ENCODE measurements around the gene IFIT2.
A peak's percentile ranks its signal among the peaks of the same experiment; 100 is the strongest.
"Not testable (repeated sequence)": the region's sequence is repeated elsewhere in the genome, so short reads cannot be mapped to it uniquely, and the experiment has no call there.

IFIT2 gene

GRCh38 chr10:89327803-89328441, 26.1 kb downstream of the IFIT2 start, which contains the start of gene IFIT3:
Gene IFIT3 (plus strand): TSS chr10:89327997. CDS start chr10:89328074, 77 bp downstream.
- in situ Hi-C loops (cut with HindIII; ENCODE audit: low pct_unique_long_range_greater_than_20kb, low sequenced_read_pairs), result no loop called here
- peak; percentile 15 to 54 for DNase-seq (ENCODE audit: low read depth in 1 of 2, low spot score in 1 of 2)
- TF ChIP-seq JUND (IDR thresholded peaks at IDR 0.05; ENCODE audit: low read depth), result no peak

- no peak for TF ChIP-seq JUND (IDR thresholded peaks at IDR 0.05; ENCODE audit: low read depth)
- in situ Hi-C loops (cut with HindIII; ENCODE audit: low pct_unique_long_range_greater_than_20kb, low sequenced_read_pairs), result no loop called here
- no peak for DNase-seq (ENCODE audit: low read depth in 1 of 2, low spot score in 1 of 2)
Observed at GRCh38 chr10:89329151-89329550, 27.3 kb downstream of the IFIT2 start.

GRCh38 chr10:89330014-89330413, 28.2 kb downstream of the IFIT2 start:
- in situ Hi-C loops (cut with HindIII; ENCODE audit: low pct_unique_long_range_greater_than_20kb, low sequenced_read_pairs); DNase-seq (ENCODE audit: low read depth in 1 of 2, low spot score in 1 of 2): not testable (repeated sequence)

- TF ChIP-seq JUND (IDR thresholded peaks at IDR 0.05; ENCODE audit: low read depth), result no peak
- DNase-seq (ENCODE audit: low read depth in 1 of 2, low spot score in 1 of 2), result no peak
- in situ Hi-C loops (cut with HindIII; ENCODE audit: low pct_unique_long_range_greater_than_20kb, low sequenced_read_pairs), result no loop called here
Observed at GRCh38 chr10:89330537-89331212, 28.8 kb downstream of the IFIT2 start.

GRCh38 chr10:89331487-89332122, 29.8 kb downstream of the IFIT2 start:
- in situ Hi-C loops (cut with HindIII; ENCODE audit: low pct_unique_long_range_greater_than_20kb, low sequenced_read_pairs); DNase-seq (ENCODE audit: low read depth in 1 of 2, low spot score in 1 of 2): not testable (repeated sequence)

GRCh38 chr10:89332123-89332633, 30.3 kb downstream of the IFIT2 start:
- DNase-seq (ENCODE audit: low read depth in 1 of 2, low spot score in 1 of 2), result peak in 1 of 2 experiments; percentile 22
- in situ Hi-C loops (cut with HindIII; ENCODE audit: low pct_unique_long_range_greater_than_20kb, low sequenced_read_pairs), result no loop called here
- TF ChIP-seq JUND (IDR thresholded peaks at IDR 0.05; ENCODE audit: low read depth), result no peak

GRCh38 chr10:89335226-89335625, 33.4 kb downstream of the IFIT2 start:
- no peak for DNase-seq (ENCODE audit: low read depth in 1 of 2, low spot score in 1 of 2)
- no peak for TF ChIP-seq JUND (IDR thresholded peaks at IDR 0.05; ENCODE audit: low read depth)
- in situ Hi-C loops (cut with HindIII; ENCODE audit: low pct_unique_long_range_greater_than_20kb, low sequenced_read_pairs), result no loop called here

GRCh38 chr10:89336241-89336640, 34.4 kb downstream of the IFIT2 start:
- in situ Hi-C loops (cut with HindIII; ENCODE audit: low pct_unique_long_range_greater_than_20kb, low sequenced_read_pairs), result no loop called here
- TF ChIP-seq JUND (IDR thresholded peaks at IDR 0.05; ENCODE audit: low read depth), result no peak
- no peak for DNase-seq (ENCODE audit: low read depth in 1 of 2, low spot score in 1 of 2)

- in situ Hi-C loops (cut with HindIII; ENCODE audit: low pct_unique_long_range_greater_than_20kb, low sequenced_read_pairs), result no loop called here
- DNase-seq (ENCODE audit: low read depth in 1 of 2, low spot score in 1 of 2), result no peak
- TF ChIP-seq JUND (IDR thresholded peaks at IDR 0.05; ENCODE audit: low read depth), result no peak
Observed at GRCh38 chr10:89337484-89337883, 35.6 kb downstream of the IFIT2 start.

- DNase-seq (ENCODE audit: low read depth in 1 of 2, low spot score in 1 of 2), result no peak
- in situ Hi-C loops (cut with HindIII; ENCODE audit: low pct_unique_long_range_greater_than_20kb, low sequenced_read_pairs), result no loop called here
- no peak for TF ChIP-seq JUND (IDR thresholded peaks at IDR 0.05; ENCODE audit: low read depth)
Observed at GRCh38 chr10:89338713-89339112, 36.9 kb downstream of the IFIT2 start.

GRCh38 chr10:89339875-89340274, 38.0 kb downstream of the IFIT2 start:
- in situ Hi-C loops (cut with HindIII; ENCODE audit: low pct_unique_long_range_greater_than_20kb, low sequenced_read_pairs), result no loop called here
- DNase-seq (ENCODE audit: low read depth in 1 of 2, low spot score in 1 of 2), result no peak
- TF ChIP-seq JUND (IDR thresholded peaks at IDR 0.05; ENCODE audit: low read depth), result no peak

- no peak for DNase-seq (ENCODE audit: low read depth in 1 of 2, low spot score in 1 of 2)
- in situ Hi-C loops (cut with HindIII; ENCODE audit: low pct_unique_long_range_greater_than_20kb, low sequenced_read_pairs), result no loop called here
Observed at GRCh38 chr10:89341649-89342048, 39.8 kb downstream of the IFIT2 start.

More at GRCh38 chr10:89341649-89342048, 39.8 kb downstream of the IFIT2 start:
- TF ChIP-seq JUND (IDR thresholded peaks at IDR 0.05; ENCODE audit: low read depth), result no peak

Data from T47D (cell line).